Measurements from ENCODE around the gene SP2.
A peak's percentile ranks its signal among the peaks of the same experiment; 100 is the strongest.
"Not testable (repeated sequence)": the region's sequence is repeated elsewhere in the genome, so short reads cannot be mapped to it uniquely, and the experiment has no call there.

The SP2 gene

DNA sequence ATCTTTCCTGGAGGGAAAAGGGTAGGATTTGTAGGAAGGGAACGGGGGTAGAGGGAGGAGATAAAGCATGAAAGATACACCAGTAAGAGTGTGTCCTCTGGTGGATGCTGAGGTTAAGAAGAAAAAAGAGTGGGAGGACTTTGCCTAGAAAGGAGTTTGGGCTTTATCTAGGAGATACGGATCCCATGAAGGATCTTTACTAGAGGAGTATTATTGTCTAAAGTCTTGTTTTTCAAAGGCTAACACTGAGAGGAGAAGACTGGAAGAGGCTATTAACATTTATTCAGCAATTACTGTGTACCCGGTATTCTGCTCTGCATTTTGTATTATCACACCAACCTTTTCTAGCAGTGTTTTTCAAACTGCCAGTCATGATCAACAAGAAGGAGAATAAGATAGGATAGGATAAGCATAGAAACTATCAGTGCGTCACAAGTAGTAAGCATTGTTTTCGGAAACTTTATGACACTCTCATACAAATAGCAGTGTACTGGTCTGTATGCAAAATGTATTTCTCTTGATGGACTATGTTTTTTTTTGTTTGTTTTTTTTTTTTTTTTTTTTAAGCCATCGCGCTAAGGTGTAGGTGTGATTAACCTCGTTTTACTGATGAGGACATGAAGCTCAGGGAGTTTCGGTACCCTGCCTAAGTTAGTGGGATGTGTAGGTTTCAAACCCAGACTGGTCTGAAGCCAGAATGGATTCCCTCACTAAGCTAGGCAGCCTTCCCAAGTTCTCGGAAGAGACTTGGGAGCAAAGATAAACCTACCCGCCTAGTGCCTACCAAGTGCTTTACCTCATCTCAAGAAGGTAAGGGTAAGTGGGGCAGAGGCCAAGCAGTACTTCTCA is 1.3 kb upstream of the SP2 start:
- peak; percentile 17 for DNase-seq

- DNase-seq = no peak
These were observed 635 bp upstream of the SP2 start for GRCh38 chr17:47895347-47895855.

DNA sequence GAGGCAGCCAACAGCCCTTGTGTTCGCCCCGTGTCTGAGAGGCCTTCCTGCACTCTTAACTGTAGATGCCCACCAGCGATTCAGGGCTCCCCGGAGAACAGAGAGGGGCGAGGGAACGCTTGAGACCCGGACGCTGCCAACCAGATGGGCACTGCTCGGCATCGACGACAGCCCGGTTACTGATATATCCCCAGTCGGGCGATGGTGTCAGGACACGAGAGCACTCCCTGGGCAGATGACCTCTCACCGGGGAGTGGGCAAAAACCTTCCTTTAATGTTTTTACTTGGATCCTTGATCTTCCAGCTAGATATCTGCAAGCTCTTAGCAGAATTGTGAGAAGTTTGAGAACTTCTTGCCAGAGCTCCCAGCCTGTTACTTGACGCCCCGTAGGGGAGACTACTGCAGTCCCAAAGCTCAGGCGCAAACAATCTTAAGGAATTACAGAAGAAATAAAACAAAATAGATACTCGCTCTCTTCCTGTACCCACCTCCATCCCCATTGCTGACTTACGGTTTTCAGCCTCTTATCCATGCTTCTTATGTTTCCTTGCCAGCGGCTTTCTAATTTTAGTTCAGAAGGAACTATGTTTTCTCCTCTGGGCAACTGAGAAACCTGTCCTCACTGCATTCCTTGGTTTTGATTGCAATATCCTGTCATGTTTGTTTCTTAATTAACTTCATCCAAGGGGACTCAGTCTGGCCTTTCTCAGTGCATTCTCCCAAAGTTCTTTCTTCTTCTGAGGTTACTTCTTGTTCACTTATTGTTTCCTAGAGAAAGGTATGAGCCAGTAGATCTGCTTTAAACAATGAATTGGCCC is 845 bp downstream of the SP2 start:
- DNase-seq = peak; percentile 14

GRCh38 chr17:47897561-47897960 is 1.5 kb downstream of the SP2 start:
- DNase-seq = no peak

DNA sequence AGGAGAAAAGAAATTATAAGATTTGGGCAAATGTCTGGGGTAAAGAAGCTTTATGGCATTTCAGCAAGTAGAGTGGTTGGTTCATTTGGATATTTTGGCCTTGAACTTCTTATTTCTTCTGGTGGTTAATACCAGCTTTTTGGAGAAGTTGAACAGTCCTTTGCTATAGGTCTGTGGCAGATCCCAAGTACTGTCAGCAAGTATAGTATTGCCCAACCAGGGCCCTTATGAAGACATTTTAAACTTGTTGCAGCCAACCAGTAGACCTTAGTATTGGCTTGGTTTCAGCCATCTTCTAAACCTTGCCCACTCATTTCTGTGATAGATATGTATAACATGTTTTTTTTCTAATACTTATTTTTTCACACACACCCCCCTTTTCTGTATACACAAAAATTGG is 2.2 kb downstream of the SP2 start:
- DNase-seq = no peak

GRCh38 chr17:47899643-47900042 is 3.6 kb downstream of the SP2 start:
- DNase-seq = no peak

DNA sequence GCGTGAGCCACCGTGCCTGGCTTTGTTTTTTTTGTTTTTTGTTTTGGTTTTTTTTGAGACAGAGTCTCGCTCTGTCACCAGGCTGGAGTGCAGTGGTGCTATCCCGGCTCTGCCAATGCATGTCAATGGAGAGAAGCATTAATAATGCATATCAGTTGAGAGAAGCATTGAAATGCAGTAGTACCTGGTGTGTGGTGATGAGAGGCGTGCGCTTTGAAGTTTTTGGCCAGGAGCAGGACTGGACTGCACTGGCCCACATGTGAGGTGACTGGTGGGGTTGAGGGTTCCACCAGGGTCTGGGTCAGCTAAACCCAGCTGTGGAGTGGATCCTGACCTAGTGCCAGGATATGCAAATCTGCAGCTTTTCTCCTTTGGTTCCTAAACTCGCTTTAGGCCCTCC is 5.4 kb downstream of the SP2 start:
- DNase-seq = no peak

- no peak for DNase-seq
These were observed 6.2 kb downstream of the SP2 start for GRCh38 chr17:47902039-47902744.

- DNase-seq = no peak
These were observed 9.2 kb downstream of the SP2 start for GRCh38 chr17:47905221-47905733.

DNA sequence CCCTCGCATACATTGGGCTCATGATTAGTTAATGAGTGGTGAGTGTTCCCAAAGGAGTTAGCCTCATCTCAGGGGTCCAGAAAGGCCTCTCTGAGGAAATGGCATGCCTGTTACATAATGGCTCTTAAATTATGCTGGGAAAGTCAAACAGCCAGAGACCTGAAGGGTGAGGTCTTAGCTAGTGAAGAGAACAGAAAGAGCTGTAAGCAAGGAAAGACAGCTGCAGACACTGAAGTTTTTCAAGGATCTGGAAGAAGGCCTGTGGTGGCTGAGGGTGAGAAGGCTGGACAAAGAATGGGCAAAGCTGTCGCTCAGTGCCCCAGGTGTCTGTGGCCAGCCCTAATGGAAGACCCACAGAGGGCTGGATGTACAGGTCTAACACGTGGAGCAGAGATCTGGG is 10.4 kb downstream of the SP2 start:
- no peak for DNase-seq

DNA sequence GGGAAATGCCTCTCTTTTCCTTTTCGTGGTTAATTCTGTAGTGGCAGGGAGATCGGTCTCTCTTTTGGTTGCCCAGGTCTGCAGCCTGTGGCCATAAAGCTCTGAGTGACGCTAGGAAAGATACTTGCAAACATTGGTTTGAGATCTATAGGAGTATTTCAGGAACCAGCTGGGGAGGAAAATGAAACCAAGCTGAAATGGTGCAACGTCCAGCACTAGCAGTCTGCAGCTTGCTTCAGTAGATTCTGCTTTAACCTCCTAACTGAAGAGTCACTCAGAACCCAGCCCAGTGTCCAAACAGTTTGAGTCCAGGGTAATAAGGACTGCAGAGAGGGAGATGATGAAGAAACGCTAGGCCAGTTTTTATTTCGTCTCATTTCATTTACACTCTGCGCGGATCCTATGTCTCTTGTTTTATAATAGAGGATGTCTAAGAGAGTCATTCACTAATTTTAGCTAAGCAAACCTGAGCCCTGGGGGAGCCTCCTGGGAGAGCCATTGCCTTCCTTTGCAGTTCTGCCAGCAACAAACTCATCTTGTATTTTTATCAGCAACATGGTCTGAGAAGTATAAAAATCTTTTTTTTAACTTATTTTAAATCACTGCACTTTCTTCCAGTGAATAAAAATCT is 12.0 kb downstream of the SP2 start:
- no peak for DNase-seq

DNA sequence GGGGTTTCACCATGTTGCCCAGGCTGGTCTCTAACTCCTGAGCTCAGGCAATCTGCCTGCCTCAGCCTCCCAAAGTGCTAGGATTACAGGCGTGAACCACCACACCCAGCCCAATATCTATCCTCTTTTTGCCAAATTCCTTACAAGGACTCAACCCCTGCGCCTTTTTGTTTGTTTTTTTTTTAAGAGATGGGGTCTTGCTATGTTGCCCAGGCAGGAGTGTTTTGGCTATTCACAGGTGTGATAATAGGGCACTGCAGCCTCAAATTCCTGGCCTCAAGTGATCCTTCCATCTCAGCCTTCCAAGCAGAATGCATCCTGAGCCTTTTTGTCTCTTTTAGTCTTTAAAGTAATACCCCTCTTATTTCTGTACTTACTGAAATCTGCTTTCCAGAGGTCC is 17.0 kb downstream of the SP2 start:
- DNase-seq = no peak

GRCh38 chr17:47914306-47914948 is 18.4 kb downstream of the SP2 start:
- no peak for DNase-seq

DNA sequence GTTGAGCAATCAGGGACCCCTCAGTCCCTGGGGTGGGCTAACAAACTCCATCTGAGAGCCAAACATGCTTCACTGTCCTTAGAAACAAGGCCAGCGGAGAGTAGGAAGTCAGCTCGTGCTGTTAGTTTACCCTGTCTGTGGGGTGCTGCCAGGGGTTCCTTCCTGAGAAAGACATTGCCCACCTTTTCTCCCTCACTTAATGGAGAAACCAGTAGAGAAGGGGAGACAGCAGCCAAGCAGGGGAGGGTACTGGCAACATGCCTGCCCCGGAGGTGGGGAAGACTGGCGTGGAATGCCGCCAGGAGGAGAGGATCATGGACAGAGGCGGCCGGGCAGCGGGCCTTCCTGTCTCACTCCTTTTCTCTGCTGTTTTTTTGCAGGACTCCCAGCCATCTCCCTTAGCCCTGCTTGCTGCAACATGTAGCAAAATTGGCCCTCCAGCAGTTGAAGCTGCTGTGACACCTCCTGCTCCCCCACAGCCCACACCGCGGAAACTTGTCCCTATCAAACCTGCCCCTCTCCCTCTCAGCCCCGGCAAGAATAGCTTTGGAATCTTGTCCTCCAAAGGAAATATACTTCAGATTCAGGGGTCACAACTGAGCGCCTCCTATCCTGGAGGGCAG is 19.9 kb downstream of the SP2 start:
- no peak for DNase-seq

DNA sequence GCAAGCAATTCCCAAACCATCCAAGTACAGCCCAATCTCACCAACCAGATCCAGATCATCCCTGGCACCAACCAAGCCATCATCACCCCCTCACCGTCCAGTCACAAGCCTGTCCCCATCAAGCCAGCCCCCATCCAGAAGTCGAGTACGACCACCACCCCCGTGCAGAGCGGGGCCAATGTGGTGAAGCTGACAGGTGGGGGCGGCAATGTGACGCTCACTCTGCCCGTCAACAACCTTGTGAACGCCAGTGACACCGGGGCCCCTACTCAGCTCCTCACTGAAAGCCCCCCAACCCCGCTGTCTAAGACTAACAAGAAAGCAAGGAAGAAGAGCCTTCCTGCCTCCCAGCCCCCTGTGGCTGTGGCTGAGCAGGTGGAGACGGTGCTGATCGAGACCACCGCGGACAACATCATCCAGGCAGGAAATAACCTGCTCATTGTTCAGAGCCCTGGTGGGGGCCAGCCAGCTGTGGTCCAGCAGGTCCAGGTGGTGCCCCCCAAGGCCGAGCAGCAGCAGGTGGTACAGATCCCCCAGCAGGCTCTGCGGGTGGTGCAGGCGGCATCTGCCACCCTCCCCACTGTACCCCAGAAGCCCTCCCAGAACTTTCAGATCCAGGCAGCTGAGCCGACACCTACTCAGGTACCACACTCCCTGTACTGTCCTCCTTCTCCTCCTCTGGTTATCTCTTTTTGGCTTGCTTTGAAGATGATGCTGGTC is 20.6 kb downstream of the SP2 start:
- DNase-seq = no peak

DNA sequence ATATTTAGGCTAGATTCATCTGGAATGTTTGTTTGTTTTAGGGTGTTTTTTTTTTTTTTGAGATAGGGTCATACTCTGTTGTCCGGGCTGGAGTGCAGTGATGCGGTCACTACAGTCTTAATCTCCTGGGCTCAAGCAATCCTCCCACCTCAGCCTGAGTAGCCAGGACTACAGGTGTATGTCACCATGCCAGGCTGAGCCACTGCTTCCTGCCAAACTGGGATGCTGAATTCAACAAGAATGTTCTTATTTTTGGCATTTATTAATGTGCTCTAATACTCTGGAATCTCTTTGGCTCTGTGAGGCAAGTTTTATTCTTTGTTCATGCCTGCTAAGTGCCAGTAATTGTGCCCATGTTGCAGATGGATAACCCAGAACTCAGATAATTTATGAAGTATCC is 21.5 kb downstream of the SP2 start:
- no peak for DNase-seq

- DNase-seq = no peak
These were observed 22.0 kb downstream of the SP2 start for GRCh38 chr17:47918006-47918405.

DNA sequence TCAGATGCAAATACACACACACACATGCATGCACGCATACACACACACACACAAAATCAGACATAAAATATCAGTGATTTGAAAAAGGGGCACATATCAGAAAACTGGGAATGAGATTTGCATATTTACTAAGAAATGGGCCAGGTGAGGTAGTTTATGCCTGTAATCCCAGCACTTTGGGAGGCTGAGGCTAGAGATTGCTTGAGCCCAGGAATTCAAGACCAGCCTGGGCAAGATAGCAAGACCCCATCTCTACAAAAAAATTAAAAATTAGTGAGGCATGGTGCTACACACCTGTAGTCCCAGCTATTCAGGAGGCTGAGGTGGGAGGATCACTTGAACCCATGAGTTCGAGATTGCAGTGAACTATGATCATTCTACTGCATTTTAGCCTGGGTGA is 23.0 kb downstream of the SP2 start:
- no peak for DNase-seq

DNA sequence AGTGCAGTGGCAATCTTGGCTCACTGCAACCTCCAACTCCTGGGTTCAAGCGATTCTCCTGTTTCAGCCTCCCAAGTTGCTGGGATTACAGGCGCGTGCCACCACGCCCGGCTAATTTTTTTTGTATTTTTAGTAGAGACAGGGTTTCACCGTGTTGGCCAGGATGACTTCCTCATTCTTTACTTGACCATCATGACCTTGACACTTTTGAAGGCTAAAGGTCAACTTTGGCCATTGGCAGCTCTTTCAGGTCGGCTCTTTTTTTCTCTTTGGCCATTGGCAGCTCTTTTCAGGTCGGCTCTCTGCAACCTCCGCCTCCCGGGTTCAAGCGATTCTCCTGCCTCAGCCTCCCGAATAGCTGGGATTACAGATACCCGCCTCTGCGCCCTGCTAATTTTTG is 23.9 kb downstream of the SP2 start:
- DNase-seq = not testable (repeated sequence)

- DNase-seq = no peak
These were observed 29.0 kb downstream of the SP2 start for GRCh38 chr17:47924785-47925677.
